Parathyroid adenoma (tissue), 2 donors: ENCODE results near the gene FURIN.

ENCODE experiments used
- H2AFZ ChIP-seq: fragments of 300-600 bp; sonication (generic); one replicate; pipeline ENCODE4 v1.7.0; 2017; ENCODE audit warnings: antibody characterized with exemption, mild to moderate bottlenecking
- H3K27ac ChIP-seq: fragments of 300-600 bp; sonication (generic); one replicate; pipeline ENCODE4 v1.7.0; 2017
- H3K27me3 ChIP-seq: fragments of 300-600 bp; sonication (generic); one replicate; pipeline ENCODE4 v1.7.0; 2017; ENCODE audit warnings: low read length; ENCODE audit not compliant: control insufficient read depth, insufficient read depth
- H3K36me3 ChIP-seq: fragments of 300-600 bp; sonication (generic); one replicate; pipeline ENCODE4 v1.7.0; 2017; ENCODE audit warnings: low read length; ENCODE audit not compliant: control insufficient read depth, insufficient read depth
- H3K4me1 ChIP-seq: fragments of 300-600 bp; sonication (generic); one replicate; pipeline ENCODE4 v1.7.0; 2017; ENCODE audit warnings: control low read depth
- H3K4me2 ChIP-seq: fragments of 300-600 bp; sonication (generic); one replicate; pipeline ENCODE4 v1.7.0; 2017; ENCODE audit warnings: low read length
- H3K4me3 ChIP-seq: fragments of 300-600 bp; sonication (generic); one replicate; pipeline ENCODE4 v1.7.0; 2017; ENCODE audit warnings: low read depth, low read length
- H3K79me2 ChIP-seq: fragments of 300-600 bp; sonication (generic); one replicate; pipeline ENCODE4 v1.7.0; 2017; ENCODE audit warnings: control low read depth
- H3K9ac ChIP-seq: fragments of 300-600 bp; sonication (generic); one replicate; pipeline ENCODE4 v1.7.0; 2017; ENCODE audit warnings: mild to moderate bottlenecking
- H3K9me3 ChIP-seq: fragments of 300-600 bp; sonication (generic); one replicate; pipeline ENCODE4 v1.7.0; 2017; ENCODE audit warnings: low read length; ENCODE audit not compliant: control insufficient read depth
- CTCF ChIP-seq: fragments of 300-600 bp; sonication (generic); IDR thresholded peaks from one replicate; pipeline ENCODE4 v1.7.0; 2017; ENCODE audit warnings: antibody characterized with exemption, mild to moderate bottlenecking
- donor health status: primary hyperparathyroidism.

The FURIN gene

GRCh38 chr15:90862964-90863778 is 5.2 kb upstream of the FURIN start:
- no peaks in the 10 kb centered on the region for H3K4me1 ChIP-seq
- no peak overlapping the region for H3K4me2 ChIP-seq
- H3K9me3 ChIP-seq, result no peaks in the 10 kb centered on the region
- no peaks in the 10 kb centered on the region for H3K27me3 ChIP-seq
- H2AFZ ChIP-seq, result no peak overlapping the region
- no peak overlapping the region for H3K9ac ChIP-seq
- no peak overlapping the region for H3K4me3 ChIP-seq
- H3K79me2 ChIP-seq, result no peaks in the 10 kb centered on the region
- H3K27ac ChIP-seq, result no peak overlapping the region
- no peaks in the 10 kb centered on the region for H3K36me3 ChIP-seq
- TF ChIP-seq CTCF, result no peak

GRCh38 chr15:90863987-90864386 is 4.4 kb upstream of the FURIN start:
- Histone ChIP-seq H3K4me2 (no peak overlapping the region), H3K9me3 (no peaks in the 10 kb centered on the region), H3K36me3 (no peaks in the 10 kb centered on the region), H3K79me2 (no peaks in the 10 kb centered on the region), H3K27me3 (no peaks in the 10 kb centered on the region), H3K9ac (no peak overlapping the region), H3K4me3 (no peak overlapping the region), H2AFZ (no peak overlapping the region), H3K27ac (no peak overlapping the region), H3K4me1 (no peaks in the 10 kb centered on the region)
- TF ChIP-seq CTCF, result no peak

DNA sequence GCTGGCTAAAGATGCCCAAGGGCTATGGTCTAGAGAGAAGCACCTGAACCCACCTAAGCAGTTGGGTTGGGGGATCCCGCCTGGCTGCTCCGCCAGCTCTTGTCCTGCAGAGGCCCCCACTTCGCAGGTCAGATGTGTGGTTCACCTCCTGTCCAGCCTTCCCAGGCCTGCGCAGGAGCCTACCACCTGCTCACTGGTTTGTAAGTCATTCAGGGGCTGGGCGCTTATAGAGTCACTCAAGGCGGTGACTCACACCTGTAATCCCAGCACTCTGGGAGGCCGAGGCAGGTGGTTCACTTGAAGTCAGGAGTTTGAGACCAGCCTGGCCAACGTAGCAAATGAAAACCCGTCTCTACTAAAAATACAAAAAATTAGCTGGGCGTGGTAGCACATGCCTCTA is 3.9 kb upstream of the FURIN start:
- no peaks in the 10 kb centered on the region for H3K79me2 ChIP-seq
- no peak overlapping the region for H2AFZ ChIP-seq
- no peak overlapping the region for H3K9ac ChIP-seq
- H3K4me1 ChIP-seq, result peaks cover under 1% of the 10 kb centered on the region
- H3K4me3 ChIP-seq, result no peak overlapping the region
- no peaks in the 10 kb centered on the region for H3K27me3 ChIP-seq
- H3K4me2 ChIP-seq, result no peak overlapping the region
- no peak overlapping the region for H3K27ac ChIP-seq
- TF ChIP-seq CTCF, result no peak
- no peaks in the 10 kb centered on the region for H3K9me3 ChIP-seq
- H3K36me3 ChIP-seq, result no peaks in the 10 kb centered on the region

DNA sequence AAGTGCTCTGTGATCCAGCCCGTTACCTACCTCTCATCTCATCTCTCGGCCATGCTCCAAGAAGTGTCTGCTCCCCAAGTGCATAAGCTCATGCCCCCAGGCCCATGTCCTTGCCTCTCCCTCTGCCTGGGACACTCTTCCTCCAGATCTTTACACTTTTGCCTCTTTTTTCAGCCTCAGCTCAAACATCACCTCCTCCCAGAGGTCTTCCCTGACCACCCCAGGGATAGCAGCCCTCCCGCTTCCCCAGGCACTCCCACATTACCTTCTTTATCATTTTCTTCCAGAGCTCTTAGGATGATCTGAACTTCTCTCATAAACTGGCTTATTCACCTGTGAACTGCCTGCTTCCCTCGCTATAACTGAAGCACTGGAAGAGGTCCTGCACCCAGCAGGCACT is 2.7 kb upstream of the FURIN start:
- H3K9ac ChIP-seq, result no peak overlapping the region
- no peak overlapping the region for H2AFZ ChIP-seq
- no peak overlapping the region for H3K4me3 ChIP-seq
- H3K4me1 ChIP-seq, result peaks cover 7% of the 10 kb centered on the region
- H3K27ac ChIP-seq, result no peak overlapping the region
- no peaks in the 10 kb centered on the region for H3K36me3 ChIP-seq
- no peaks in the 10 kb centered on the region for H3K27me3 ChIP-seq
- no peaks in the 10 kb centered on the region for H3K79me2 ChIP-seq
- H3K9me3 ChIP-seq, result no peaks in the 10 kb centered on the region
- TF ChIP-seq CTCF, result no peak
- no peak overlapping the region for H3K4me2 ChIP-seq

GRCh38 chr15:90866161-90866715 is 2.1 kb upstream of the FURIN start:
- Histone ChIP-seq H3K79me2 (no peaks in the 10 kb centered on the region), H3K27ac (no peak overlapping the region), H3K9ac (no peak overlapping the region), H3K4me3 (no peak overlapping the region), H3K9me3 (no peaks in the 10 kb centered on the region), H3K4me2 (no peak overlapping the region), H2AFZ (no peak overlapping the region), H3K27me3 (no peaks in the 10 kb centered on the region), H3K4me1 (peaks cover 7% of the 10 kb centered on the region), H3K36me3 (no peaks in the 10 kb centered on the region)
- no peak for TF ChIP-seq CTCF
